AG09319 (cell line): ENCODE results near the gene TXNRD2.

ENCODE experiments used
- DNase-seq: peaks from one replicate; pipeline ENCODE4 v3.0.0-alpha.2; 2010; ENCODE audit warnings: low read depth; ENCODE audit errors: extremely low read depth
- CTCF ChIP-seq: IDR thresholded peaks from 2 replicates; pipeline ENCODE4 v1.5.1; 2011; ENCODE audit warnings: low read depth, mild to moderate bottlenecking, inconsistent platforms, low read length, moderate library complexity

TXNRD2 gene

GRCh38 chr22:19868773-19869471 is 72.7 kb downstream of the TXNRD2 start:
- no peak for DNase-seq
- no peak for TF ChIP-seq CTCF

DNA sequence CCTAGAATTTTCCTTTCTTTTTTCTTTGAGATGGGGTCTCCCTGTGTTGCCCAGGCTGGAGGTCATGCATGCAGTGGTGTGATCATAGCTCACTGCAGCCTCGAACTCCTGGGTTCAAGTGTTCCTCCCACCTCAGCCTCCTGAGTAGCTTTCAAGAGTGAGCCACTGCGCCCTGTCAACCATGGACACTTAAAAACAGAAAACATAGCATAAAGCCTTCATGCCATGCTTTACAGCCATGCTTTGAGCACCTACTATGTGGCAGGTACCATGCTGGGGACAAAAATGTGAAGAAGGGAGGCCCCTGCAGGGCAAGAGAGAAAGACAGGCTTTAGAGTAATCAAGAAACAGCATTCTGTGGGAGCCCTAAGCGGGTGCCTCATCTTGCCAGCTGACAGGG is 73.3 kb downstream of the TXNRD2 start:
- no peak for TF ChIP-seq CTCF
- DNase-seq = no peak

GRCh38 chr22:19867617-19868016 is 74.0 kb downstream of the TXNRD2 start:
- TF ChIP-seq CTCF = no peak
- DNase-seq = no peak

DNA sequence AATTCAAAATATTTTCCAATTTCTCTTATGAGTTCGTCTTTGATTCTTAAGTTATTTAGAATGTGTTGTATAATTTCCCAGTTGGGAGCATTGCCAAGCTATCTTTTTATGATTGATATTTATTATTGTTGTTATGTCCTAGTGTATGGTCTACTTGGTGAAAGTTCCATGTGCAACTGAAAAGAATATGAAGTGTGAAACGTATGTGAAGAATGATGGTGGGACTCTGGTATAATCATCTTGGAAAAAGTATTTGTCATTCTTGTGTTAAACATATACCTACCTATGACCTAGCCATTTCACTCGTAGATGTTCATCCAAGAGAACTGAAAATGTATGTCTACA is 75.0 kb downstream of the TXNRD2 start:
- no peak for DNase-seq
- TF ChIP-seq CTCF = no peak

DNA sequence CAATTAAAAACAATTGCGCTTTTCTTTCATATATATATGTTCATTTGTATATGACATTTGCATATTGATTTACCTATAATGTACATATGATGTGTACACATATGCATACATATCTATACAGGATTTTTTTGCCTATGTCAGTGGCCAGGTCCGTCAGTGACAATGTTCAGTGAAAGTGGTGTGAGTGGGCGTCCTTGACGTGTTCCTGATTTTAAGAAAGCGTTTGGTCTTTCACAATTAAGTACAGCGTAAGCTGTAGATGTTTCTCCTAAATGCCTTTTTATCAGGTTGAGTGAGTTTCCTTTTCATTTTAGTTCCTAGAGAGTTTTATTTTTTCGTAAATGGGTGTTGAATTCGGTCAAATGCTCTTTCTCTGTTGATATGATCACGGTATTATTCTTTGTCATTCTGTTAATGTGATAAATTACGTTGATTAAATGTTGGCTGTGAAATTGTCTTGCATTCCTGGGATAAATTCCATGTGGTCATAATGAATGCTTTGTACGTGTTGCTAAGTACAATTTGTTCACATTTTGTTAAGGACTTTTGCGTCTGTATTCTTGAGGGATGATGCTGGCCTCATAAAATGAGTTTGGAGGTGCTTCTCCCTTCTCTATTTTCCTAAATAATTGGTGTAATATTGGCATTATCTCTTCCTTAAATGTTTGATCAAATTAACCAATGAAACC is 76.3 kb downstream of the TXNRD2 start:
- DNase-seq = no peak
- no peak for TF ChIP-seq CTCF

DNA sequence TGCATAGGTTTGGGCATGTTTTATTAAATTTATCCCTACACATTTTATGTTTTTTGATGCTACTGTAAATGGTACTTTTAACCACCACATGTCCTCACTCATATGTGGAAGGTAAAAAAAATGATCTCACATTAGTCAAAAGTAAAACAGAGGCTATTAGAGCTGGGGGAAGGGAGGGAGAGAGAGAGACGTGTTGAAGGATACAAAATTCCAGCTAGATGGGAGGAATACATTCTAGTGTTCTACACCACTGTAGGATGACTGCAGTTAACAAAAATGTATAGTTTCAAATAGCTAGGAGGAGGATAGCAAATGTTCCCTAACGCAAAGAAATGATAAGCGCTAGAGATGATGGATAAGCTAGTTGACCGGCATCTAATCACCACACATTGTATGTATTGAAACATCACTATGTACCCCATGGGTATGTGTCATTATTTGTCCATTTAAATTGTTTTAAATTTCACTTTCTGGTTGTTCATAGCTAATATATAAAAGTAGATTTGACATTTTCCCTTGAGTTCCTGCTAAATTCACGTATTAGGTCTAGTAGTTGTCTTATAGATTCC is 77.0 kb downstream of the TXNRD2 start:
- no peak for DNase-seq
- no peak for TF ChIP-seq CTCF

- no peak for DNase-seq
- TF ChIP-seq CTCF = no peak
These were observed 78.0 kb downstream of the TXNRD2 start for GRCh38 chr22:19863571-19863970.
